Pulmonary artery endothelial cell (primary cell): ENCODE data around the gene TTLL13. TPM values are rescaled to one million over a fixed set of nuclear protein-coding genes. Genes with fewer than 3 reads are reported as not detected.
A peak's percentile ranks its signal among the peaks of the same experiment; 100 is the strongest.

ENCODE experiments used
- DNase-seq: peaks from one replicate; pipeline ENCODE4 v3.0.0-alpha.2; 2011; ENCODE audit warnings: low read depth, low spot score
- total RNA-seq: library from RNA; depleted of rRNA; stranded (reverse); fragments of >200 nt; gene quantifications from 2 replicates; pipeline ENCODE4 v1.2.3, GENCODE V29; 2014

Gene TTLL13
- total RNA-seq, 1 donor from 2014 or later: not detected

DNA sequence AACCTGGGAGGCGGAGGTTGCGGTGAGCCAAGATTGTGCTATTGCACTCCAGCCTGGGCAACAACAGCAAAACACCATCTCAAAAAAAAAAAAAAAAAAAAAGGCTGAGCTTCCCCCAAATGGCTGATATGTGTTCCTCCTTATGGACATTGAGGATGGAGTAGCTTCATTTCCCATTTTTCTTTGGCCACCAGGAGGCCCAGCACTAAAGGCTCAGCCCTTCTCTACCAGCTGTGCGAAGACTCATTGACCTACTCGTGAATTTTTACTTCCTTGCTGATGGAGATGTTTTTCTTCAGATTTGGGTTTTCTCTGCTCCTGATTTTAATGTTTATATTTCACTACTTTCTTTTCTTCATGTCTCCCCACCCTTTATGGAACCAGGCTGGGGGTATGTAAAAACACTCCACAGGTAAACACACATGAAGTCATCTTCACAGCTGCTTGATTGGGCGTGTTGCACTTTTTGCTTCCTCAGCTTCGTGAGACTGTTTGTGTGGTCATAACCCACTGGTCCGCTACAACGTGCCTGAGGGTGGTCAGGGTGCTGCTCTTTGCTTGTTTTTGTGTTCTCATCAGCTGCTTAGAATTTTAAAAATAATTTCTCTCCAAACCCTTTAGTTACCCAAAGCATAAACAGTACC is 34.7 kb upstream of the TTLL13 start:
- no peak for DNase-seq

- DNase-seq: no peak
These were observed 31.5 kb upstream of the TTLL13 start for GRCh38 chr15:90217671-90218394.

- no peak for DNase-seq
These were observed 29.8 kb upstream of the TTLL13 start for GRCh38 chr15:90219421-90220141.

DNA sequence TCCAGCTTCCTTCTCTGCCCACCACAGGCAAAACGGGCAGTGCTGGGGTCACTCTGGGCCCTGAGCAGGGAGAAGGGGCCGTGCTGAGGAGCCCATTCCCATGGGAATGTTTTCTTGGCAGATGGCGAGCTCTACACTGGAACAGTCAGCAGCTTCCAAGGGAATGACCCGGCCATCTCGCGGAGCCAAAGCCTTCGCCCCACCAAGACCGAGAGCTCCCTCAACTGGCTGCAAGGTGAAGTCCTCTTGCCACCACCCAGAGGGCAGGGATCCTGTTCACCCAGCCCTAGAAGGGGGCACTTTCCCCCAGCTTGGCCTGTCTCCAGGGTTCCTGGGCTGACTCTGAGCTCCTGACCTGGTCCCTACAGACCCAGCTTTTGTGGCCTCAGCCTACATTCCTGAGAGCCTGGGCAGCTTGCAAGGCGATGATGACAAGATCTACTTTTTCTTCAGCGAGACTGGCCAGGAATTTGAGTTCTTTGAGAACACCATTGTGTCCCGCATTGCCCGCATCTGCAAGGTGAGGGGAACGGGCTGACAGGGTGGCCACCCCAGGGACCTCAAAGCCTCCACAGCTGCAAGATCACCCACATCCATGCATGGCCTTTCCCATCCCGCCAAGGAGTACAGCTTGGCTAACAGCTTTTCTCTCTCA is 28.0 kb upstream of the TTLL13 start:
- DNase-seq: peak; percentile 49

- no peak for DNase-seq
These were observed 26.8 kb upstream of the TTLL13 start for GRCh38 chr15:90222547-90222946.

- DNase-seq: no peak
These were observed 25.8 kb upstream of the TTLL13 start for GRCh38 chr15:90223441-90224165.

DNA sequence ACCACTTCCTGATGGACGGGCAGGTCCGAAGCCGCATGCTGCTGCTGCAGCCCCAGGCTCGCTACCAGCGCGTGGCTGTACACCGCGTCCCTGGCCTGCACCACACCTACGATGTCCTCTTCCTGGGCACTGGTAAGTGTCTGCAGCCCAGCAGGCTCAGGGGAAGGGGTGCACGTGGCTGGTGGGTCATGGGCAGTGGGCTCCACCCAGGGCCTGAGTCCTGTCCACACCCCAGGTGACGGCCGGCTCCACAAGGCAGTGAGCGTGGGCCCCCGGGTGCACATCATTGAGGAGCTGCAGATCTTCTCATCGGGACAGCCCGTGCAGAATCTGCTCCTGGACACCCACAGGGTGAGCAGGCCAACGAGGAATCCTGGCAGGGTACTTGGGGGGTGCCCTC is 24.3 kb upstream of the TTLL13 start:
- no peak for DNase-seq

DNA sequence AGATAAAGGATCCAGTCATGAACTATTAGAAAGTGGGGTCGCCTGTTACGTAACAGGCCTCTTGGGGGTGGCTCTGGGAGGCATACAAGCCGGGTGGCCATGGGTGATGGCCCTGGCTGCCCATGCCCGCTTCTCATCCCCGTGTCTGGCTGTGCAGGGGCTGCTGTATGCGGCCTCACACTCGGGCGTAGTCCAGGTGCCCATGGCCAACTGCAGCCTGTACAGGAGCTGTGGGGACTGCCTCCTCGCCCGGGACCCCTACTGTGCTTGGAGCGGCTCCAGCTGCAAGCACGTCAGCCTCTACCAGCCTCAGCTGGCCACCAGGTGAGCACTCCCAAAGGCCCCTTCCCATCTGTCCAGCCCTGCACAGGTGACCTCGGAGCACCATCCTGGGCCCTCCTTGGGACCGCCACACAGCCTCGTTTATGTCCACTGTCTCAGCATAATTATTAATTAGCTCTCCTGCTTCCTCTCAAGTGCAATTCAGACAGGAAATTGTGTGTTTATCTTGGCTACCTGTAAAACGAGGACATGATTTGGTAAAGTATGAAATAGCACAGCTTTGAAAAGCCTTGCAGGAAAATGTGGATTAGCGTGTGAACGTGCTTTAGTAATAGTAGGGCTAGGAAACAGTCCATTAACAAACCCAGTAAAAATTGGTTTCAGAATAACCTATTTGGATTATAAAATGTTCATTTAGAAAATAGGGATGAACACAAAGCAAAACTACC is 23.7 kb upstream of the TTLL13 start:
- no peak for DNase-seq

- DNase-seq: no peak
These were observed 22.0 kb upstream of the TTLL13 start for GRCh38 chr15:90227336-90227735.

GRCh38 chr15:90227816-90228772 is 21.3 kb upstream of the TTLL13 start:
- DNase-seq: no peak

DNA sequence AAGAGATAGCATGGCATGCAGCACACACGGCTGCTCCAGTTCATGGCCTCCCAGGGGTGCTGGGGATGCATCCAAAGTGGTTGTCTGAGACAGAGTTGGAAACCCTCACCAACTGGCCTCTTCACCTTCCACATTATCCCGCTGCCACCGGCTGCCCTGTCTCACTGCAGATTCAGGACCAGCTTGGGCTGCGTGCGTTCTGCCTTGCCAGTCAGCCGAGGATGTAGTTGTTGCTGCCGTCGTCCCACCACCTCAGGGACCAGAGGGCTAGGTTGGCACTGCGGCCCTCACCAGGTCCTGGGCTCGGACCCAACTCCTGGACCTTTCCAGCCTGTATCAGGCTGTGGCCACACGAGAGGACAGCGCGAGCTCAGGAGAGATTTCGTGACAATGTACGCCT is 20.4 kb upstream of the TTLL13 start:
- no peak for DNase-seq

GRCh38 chr15:90230071-90230494 is 19.3 kb upstream of the TTLL13 start:
- no peak for DNase-seq

DNA sequence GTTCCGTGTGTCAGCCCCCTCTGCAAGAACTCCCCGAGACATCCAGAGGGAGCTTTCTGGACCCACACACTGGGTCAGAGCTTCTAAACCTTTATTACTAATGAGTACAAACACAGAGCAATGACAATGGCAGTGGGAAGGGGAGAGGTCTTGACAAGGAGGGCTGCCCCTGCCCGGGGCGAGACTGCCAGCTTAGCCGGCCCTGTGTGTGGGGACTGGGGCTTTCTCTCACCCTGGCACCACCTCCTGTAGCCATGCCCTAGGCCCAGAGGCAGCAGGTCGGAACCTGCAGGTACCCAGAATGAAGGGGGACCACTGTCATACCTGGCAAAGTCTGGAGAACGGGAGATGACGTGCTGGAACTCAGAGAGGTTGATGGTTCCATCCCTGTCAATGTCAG is 18.7 kb upstream of the TTLL13 start:
- DNase-seq: no peak

GRCh38 chr15:90231028-90232017 is 18.0 kb upstream of the TTLL13 start:
- no peak for DNase-seq

- DNase-seq: no peak
These were observed 17.2 kb upstream of the TTLL13 start for GRCh38 chr15:90232196-90232595.

DNA sequence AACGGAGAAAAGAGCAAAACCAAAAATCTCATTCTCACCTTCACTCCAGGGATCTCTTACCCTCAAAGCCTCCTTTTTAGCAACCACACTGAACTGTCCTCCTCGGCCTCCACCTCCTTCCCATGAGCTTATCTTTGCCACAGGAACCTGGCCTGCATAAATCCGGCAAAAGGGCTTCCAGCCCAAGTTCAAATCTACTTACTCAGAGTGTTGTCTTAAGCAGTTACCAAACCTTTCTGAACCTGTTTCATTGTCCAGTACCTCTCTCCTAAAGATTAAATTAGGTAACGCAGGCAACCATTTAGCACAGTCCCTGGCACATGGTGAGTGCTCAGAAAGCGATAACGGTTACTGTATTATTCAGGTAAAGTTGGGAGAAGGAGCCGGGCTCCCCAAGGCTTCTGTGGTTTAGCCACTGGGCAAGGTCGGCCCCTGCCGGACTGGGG is 16.4 kb upstream of the TTLL13 start:
- no peak for DNase-seq

- DNase-seq: peak; percentile 86
These were observed 15.8 kb upstream of the TTLL13 start, which contains the start of gene CIB1 for GRCh38 chr15:90233387-90234095. Gene CIB1, minus strand, starts transcription at chr15:90233941. Its CDS starts 56 bp downstream, at chr15:90233885.
